Esophagus muscularis mucosa (tissue), 3 donors: ENCODE results near the gene GPR173.

Experiments used
- CTCF ChIP-seq, 3 experiments: fragments of 200-600 bp in 2 of 3; fragments of 450-650 bp in 1 of 3; sonication (generic) in 2 of 3; IDR thresholded peaks; one replicate each; pipeline ENCODE4 v1.5.1; 2017 to 2019; ENCODE audit warnings: antibody characterized with exemption in 3 of 3, mild to moderate bottlenecking in 2 of 3, moderate library complexity in 1 of 3
- POLR2A ChIP-seq: fragments of 450-650 bp; IDR thresholded peaks from one replicate; pipeline ENCODE4 v1.6.1; 2017; ENCODE audit warnings: antibody characterized with exemption, moderate library complexity, mild to moderate bottlenecking, low read depth
- POLR2AphosphoS5 ChIP-seq, 2 donors: sonication (generic); formaldehyde crosslinking; IDR thresholded peaks; one replicate each; pipeline ENCODE4 v1.6.1; 2017; ENCODE audit warnings: antibody characterized with exemption in 2 of 2

GRCh38 chrX:53047228-53047627 lies 1.4 kb upstream of the GPR173 start:
- TF ChIP-seq CTCF (IDR thresholded peaks at IDR 0.05) (no peak), POLR2A (no peak), POLR2AphosphoS5 (IDR thresholded peaks at IDR 0.05) (no peak)
